Measurements from ENCODE around the gene SMAD2. TPM values are rescaled to one million over a fixed set of nuclear protein-coding genes. Genes with fewer than 3 reads are reported as not detected.
A peak's percentile ranks its signal among the peaks of the same experiment; 100 is the strongest.

The SMAD2 gene
- total and polyA plus RNA-seq, 4 experiments from 2014 or later = 88.5 to 131 (median 109) TPM

DNA sequence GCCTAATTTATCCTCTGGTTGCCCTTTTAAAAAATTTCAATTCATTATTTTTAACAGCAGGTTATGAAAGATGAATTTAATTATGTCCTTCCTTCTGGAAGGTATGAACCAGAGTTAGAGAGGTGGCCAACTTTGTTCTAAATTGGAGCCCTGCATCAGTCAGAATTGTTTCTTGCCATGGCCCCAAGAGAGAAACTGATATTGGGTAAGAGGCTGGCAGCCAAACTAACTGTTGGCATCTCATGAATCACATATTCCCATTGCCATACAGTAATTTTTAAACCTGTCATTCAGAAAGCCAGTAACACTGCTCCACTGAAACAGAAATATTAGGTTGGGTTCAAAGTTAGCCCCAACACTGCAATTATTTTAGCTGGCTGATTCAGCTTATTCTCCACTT lies 67.4 kb downstream of the SMAD2 start:
- Mint-ChIP-seq H3K4me3 (no peak overlapping the region), H3K36me3 (peaks cover 71 to 79% of the 10 kb centered on the region in 2 donors), H3K4me1 (peaks cover 0 to 2% (median 0%) of the 10 kb centered on the region in 4 donors), H3K27ac (no peak overlapping the region), H3K27me3 (no peaks in the 10 kb centered on the region), H3K9me3 (peaks cover 0 to 25% (median 12%) of the 10 kb centered on the region in 8 donors)
- Histone ChIP-seq H3K27ac (ENCODE audit: low read depth, low read length) (no peak overlapping the region), H3K4me3 (ENCODE audit: low read length in 2 of 2) (no peak overlapping the region), H3K9me3 (ENCODE audit: control insufficient read depth in 1 of 2, low read length in 2 of 2) (no peaks in the 10 kb centered on the region), H3K36me3 (ENCODE audit: insufficient read depth, low read length) (peaks cover 19% of the 10 kb centered on the region), H3K27me3 (ENCODE audit: insufficient read depth, low read length) (no peaks in the 10 kb centered on the region), H3K4me1 (ENCODE audit: insufficient read depth, low read length) (no peaks in the 10 kb centered on the region)
- no peak for DNase-seq
- POLR2A ChIA-PET (ENCODE audit: partially characterized antibody) = no interaction called here
- CTCF ChIA-PET (ENCODE audit: partially characterized antibody) = no interaction called here
- intact Hi-C loops (cut with micrococcal nuclease) = no loop called here

GRCh38 chr18:47858607-47859006 lies 71.9 kb downstream of the SMAD2 start:
- no peaks in the 10 kb centered on the region for H3K27me3 Mint-ChIP-seq
- intact Hi-C loops (cut with micrococcal nuclease) = no loop called here
- H3K9me3 Mint-ChIP-seq = peaks cover 4 to 54% (median 36%) of the 10 kb centered on the region in 8 donors
- Histone ChIP-seq H3K27ac (ENCODE audit: low read depth, low read length) (no peak overlapping the region), H3K27me3 (ENCODE audit: insufficient read depth, low read length) (no peaks in the 10 kb centered on the region), H3K4me3 (ENCODE audit: low read length in 2 of 2) (no peak overlapping the region), H3K4me1 (ENCODE audit: insufficient read depth, low read length) (no peaks in the 10 kb centered on the region), H3K36me3 (ENCODE audit: insufficient read depth, low read length) (peaks cover 12% of the 10 kb centered on the region), H3K9me3 (ENCODE audit: control insufficient read depth in 1 of 2, low read length in 2 of 2) (peaks cover 4 to 15% of the 10 kb centered on the region in 2 donors)
- no peak for DNase-seq
- peaks cover 0 to 3% (median 0%) of the 10 kb centered on the region in 4 donors for H3K4me1 Mint-ChIP-seq
- no peak overlapping the region for H3K27ac Mint-ChIP-seq
- no peak overlapping the region for H3K4me3 Mint-ChIP-seq
- POLR2A ChIA-PET (ENCODE audit: partially characterized antibody) = no interaction called here
- peaks cover 65 to 80% of the 10 kb centered on the region in 2 donors for H3K36me3 Mint-ChIP-seq
- CTCF ChIA-PET (ENCODE audit: partially characterized antibody) = no interaction called here

- POLR2A ChIA-PET (ENCODE audit: partially characterized antibody) = no interaction called here
- H3K27ac Mint-ChIP-seq = no peak overlapping the region
- peaks cover 0 to 7% (median under 1%) of the 10 kb centered on the region in 4 donors for H3K4me1 Mint-ChIP-seq
- CTCF ChIA-PET (ENCODE audit: partially characterized antibody) = interaction anchor here (0.9 to 1.0 kb wide), 3 partner anchors 10 to 29 kb away, joined by 3 to 4 read pairs (median 3); no protein-coding TSS in a partner anchor
- no peak overlapping the region for H3K4me3 ChIP-seq (ENCODE audit: low read length in 2 of 2)
- no peak for DNase-seq
- H3K27me3 ChIP-seq (ENCODE audit: insufficient read depth, low read length) = no peaks in the 10 kb centered on the region
- H3K9me3 Mint-ChIP-seq = no peaks in the 10 kb centered on the region
- intact Hi-C loops (cut with micrococcal nuclease) = no loop called here
- H3K36me3 Mint-ChIP-seq = peaks cover 46 to 51% of the 10 kb centered on the region in 2 donors
- no peaks in the 10 kb centered on the region for H3K9me3 ChIP-seq (ENCODE audit: control insufficient read depth in 1 of 2, low read length in 2 of 2)
- H3K4me3 Mint-ChIP-seq = no peak overlapping the region
- no peaks in the 10 kb centered on the region for H3K27me3 Mint-ChIP-seq
- H3K36me3 ChIP-seq (ENCODE audit: insufficient read depth, low read length) = peaks cover 21% of the 10 kb centered on the region
- H3K27ac ChIP-seq (ENCODE audit: low read depth, low read length) = no peak overlapping the region
- no peaks in the 10 kb centered on the region for H3K4me1 ChIP-seq (ENCODE audit: insufficient read depth, low read length)
Measured at GRCh38 chr18:47847635-47848034, 82.8 kb downstream of the SMAD2 start.

DNA sequence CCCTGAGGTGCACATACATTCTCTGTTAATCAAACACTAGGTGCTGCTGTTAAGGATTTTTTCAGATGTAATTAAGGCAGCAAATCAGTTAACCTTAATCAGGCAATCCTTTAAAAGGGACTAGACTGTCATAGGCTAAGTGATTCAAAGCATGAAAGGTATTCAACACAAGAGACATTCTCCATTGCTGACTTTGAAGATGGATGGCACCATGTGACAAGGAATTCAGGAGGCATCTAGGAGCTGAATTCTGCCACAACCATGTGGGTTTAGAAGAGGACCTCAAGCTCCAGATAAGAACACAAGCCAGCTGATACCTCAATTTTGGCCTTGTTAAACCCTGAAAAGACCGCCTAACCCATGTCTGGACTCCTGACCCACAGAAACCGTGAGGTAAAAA lies 84.0 kb downstream of the SMAD2 start:
- ChIA-PET CTCF (ENCODE audit: partially characterized antibody) (no interaction called here), POLR2A (ENCODE audit: partially characterized antibody) (no interaction called here)
- no peaks in the 10 kb centered on the region for H3K27me3 Mint-ChIP-seq
- H3K4me3 ChIP-seq (ENCODE audit: low read length in 2 of 2) = no peak overlapping the region
- no peak for DNase-seq
- no peaks in the 10 kb centered on the region for H3K9me3 ChIP-seq (ENCODE audit: control insufficient read depth in 1 of 2, low read length in 2 of 2)
- H3K9me3 Mint-ChIP-seq = no peaks in the 10 kb centered on the region
- H3K36me3 Mint-ChIP-seq = peaks cover 56 to 61% of the 10 kb centered on the region in 2 donors
- H3K4me3 Mint-ChIP-seq = no peak overlapping the region
- H3K36me3 ChIP-seq (ENCODE audit: insufficient read depth, low read length) = peaks cover 25% of the 10 kb centered on the region
- intact Hi-C loops (cut with micrococcal nuclease) = no loop called here
- no peak overlapping the region for H3K27ac ChIP-seq (ENCODE audit: low read depth, low read length)
- H3K4me1 Mint-ChIP-seq = peaks cover 0 to 7% (median under 1%) of the 10 kb centered on the region in 4 donors
- no peak overlapping the region for H3K27ac Mint-ChIP-seq
- H3K27me3 ChIP-seq (ENCODE audit: insufficient read depth, low read length) = no peaks in the 10 kb centered on the region
- no peaks in the 10 kb centered on the region for H3K4me1 ChIP-seq (ENCODE audit: insufficient read depth, low read length)

DNA sequence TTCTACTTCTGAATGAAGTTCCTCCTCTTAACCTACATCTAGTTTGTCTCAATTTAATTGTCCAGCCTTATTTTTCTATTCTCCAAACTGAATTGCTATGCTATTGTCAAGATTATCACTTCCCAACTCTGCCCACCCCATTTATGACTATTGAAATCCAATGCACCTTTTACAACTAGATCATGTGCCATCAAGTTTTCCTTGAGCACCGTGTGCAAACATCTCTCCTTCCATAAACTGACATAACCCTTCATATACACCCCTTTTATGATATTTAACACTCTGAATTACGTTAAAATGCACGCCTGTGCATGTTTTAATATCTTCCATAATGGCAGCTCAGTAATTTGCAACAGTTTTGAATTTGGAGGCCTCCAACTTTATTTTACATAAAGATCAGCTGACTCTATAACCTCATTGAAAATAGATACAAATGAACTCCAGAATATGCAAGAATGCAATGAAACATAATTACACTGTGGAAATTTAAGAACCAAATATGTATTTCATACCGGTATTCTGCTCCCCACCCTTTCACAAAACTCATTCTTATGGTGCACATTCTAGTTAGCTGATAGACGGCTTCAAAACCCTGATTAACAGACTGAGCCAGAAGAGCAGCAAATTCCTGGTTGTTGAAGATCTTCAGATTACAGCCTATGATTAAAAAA lies 85.5 kb downstream of the SMAD2 start:
- POLR2A ChIA-PET (ENCODE audit: partially characterized antibody) = no interaction called here
- H3K27ac ChIP-seq (ENCODE audit: low read depth, low read length) = no peak overlapping the region
- H3K9me3 ChIP-seq (ENCODE audit: control insufficient read depth in 1 of 2, low read length in 2 of 2) = no peaks in the 10 kb centered on the region
- H3K4me1 ChIP-seq (ENCODE audit: insufficient read depth, low read length) = no peaks in the 10 kb centered on the region
- Mint-ChIP-seq H3K27me3 (no peaks in the 10 kb centered on the region), H3K4me1 (peaks cover 0 to 7% (median under 1%) of the 10 kb centered on the region in 4 donors), H3K27ac (no peak overlapping the region), H3K36me3 (peaks cover 67% of the 10 kb centered on the region in 2 donors), H3K9me3 (no peaks in the 10 kb centered on the region), H3K4me3 (no peak overlapping the region)
- no peak for DNase-seq
- peaks cover 26% of the 10 kb centered on the region for H3K36me3 ChIP-seq (ENCODE audit: insufficient read depth, low read length)
- H3K27me3 ChIP-seq (ENCODE audit: insufficient read depth, low read length) = no peaks in the 10 kb centered on the region
- intact Hi-C loops (cut with micrococcal nuclease) = no loop called here
- H3K4me3 ChIP-seq (ENCODE audit: low read length in 2 of 2) = no peak overlapping the region
- CTCF ChIA-PET (ENCODE audit: partially characterized antibody) = no interaction called here

GRCh38 chr18:47842836-47843235 lies 87.6 kb downstream of the SMAD2 start:
- Histone ChIP-seq H3K27me3 (ENCODE audit: insufficient read depth, low read length) (no peaks in the 10 kb centered on the region), H3K4me1 (ENCODE audit: insufficient read depth, low read length) (no peaks in the 10 kb centered on the region), H3K36me3 (ENCODE audit: insufficient read depth, low read length) (peaks cover 37% of the 10 kb centered on the region), H3K27ac (ENCODE audit: low read depth, low read length) (no peak overlapping the region), H3K9me3 (ENCODE audit: control insufficient read depth in 1 of 2, low read length in 2 of 2) (no peaks in the 10 kb centered on the region), H3K4me3 (ENCODE audit: low read length in 2 of 2) (no peak overlapping the region)
- Mint-ChIP-seq H3K4me1 (peaks cover 0 to 6% (median under 1%) of the 10 kb centered on the region in 4 donors), H3K27me3 (no peaks in the 10 kb centered on the region), H3K4me3 (no peak overlapping the region), H3K9me3 (no peaks in the 10 kb centered on the region), H3K27ac (peak overlapping the region in 2 of 7 donors; percentile 1 to 37), H3K36me3 (peaks cover 74 to 76% of the 10 kb centered on the region in 2 donors)
- intact Hi-C loops (cut with micrococcal nuclease) = no loop called here
- POLR2A ChIA-PET (ENCODE audit: partially characterized antibody) = no interaction called here
- CTCF ChIA-PET (ENCODE audit: partially characterized antibody) = no interaction called here
- no peak for DNase-seq

DNA sequence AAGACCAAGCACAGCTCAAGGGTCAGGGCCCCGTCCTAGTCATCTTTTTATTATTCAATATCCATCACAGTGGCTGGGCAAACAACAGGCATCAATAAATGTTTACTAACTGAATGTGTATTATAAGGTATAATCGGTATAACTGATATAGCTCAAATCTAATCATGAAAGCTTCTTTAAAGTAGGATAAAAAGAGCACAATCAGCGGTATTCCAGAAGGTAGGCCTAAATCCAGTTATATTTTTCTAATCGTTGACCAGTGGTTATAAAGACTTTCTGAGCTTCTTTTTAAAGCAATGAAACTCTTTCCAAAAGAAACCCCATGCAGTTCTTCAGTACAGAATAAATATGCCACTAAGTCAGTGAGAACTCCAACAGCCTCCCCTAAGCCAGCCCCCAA lies 92.1 kb downstream of the SMAD2 start:
- intact Hi-C loops (cut with micrococcal nuclease) = no loop called here
- no peak overlapping the region for H3K4me3 Mint-ChIP-seq
- H3K4me3 ChIP-seq (ENCODE audit: low read length in 2 of 2) = no peak overlapping the region
- ChIA-PET POLR2A (ENCODE audit: partially characterized antibody) (no interaction called here), CTCF (ENCODE audit: partially characterized antibody) (no interaction called here)
- H3K27ac Mint-ChIP-seq = no peak overlapping the region
- H3K36me3 ChIP-seq (ENCODE audit: insufficient read depth, low read length) = peaks cover 17% of the 10 kb centered on the region
- H3K9me3 Mint-ChIP-seq = no peaks in the 10 kb centered on the region
- H3K4me1 ChIP-seq (ENCODE audit: insufficient read depth, low read length) = no peaks in the 10 kb centered on the region
- H3K9me3 ChIP-seq (ENCODE audit: control insufficient read depth in 1 of 2, low read length in 2 of 2) = no peaks in the 10 kb centered on the region
- no peaks in the 10 kb centered on the region for H3K27me3 Mint-ChIP-seq
- H3K27me3 ChIP-seq (ENCODE audit: insufficient read depth, low read length) = no peaks in the 10 kb centered on the region
- no peak overlapping the region for H3K27ac ChIP-seq (ENCODE audit: low read depth, low read length)
- peaks cover 0 to 4% (median 0%) of the 10 kb centered on the region in 4 donors for H3K4me1 Mint-ChIP-seq
- H3K36me3 Mint-ChIP-seq = peaks cover 66 to 67% of the 10 kb centered on the region in 2 donors
- DNase-seq = no peak
